ENCODE measurements around the gene NRF1.

DNA sequence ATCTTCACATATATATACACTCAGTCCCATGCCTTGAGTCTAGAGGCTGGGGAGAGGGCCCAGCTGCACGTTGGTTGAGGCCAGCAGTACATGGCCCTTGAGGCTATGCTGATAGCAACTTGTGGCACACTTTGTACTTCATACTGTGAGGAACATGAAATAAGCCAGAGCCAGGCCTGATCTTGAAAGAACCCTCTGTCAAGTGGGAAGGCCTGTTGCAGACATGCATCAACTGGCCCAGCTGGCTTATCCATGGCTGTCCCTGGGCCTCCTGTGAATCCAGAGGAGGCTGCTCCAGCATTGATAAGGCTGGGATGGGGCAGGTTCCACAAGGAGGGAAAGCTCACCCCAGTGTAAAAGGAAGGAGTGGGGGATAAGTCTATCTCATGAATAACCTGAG is 140.4 kb downstream of the NRF1 start:
- TF ChIP-seq SP1 (IDR thresholded peaks at IDR 0.05; ENCODE audit: low read depth, low read length), result no peak
- no peak for TF ChIP-seq KAT2A (conservative IDR thresholded peaks at IDR 0.05; ENCODE audit: control insufficient read depth, low read depth, low read length)
- no peak for TF ChIP-seq CTCF (IDR thresholded peaks at IDR 0.05 in 2 of 3, conservative IDR thresholded peaks at IDR 0.05 in 1 of 3; ENCODE audit: control insufficient read depth in 2 of 3, extremely low read depth in 1 of 3, insufficient read depth in 1 of 3, low read depth in 3 of 3, low read length in 3 of 3)
